Neural cell (in vitro differentiated cells): ENCODE results near the gene VASN. TPM values are rescaled to one million over a fixed set of nuclear protein-coding genes. Genes with fewer than 3 reads are reported as not detected.

Experiments used
- H2AFZ ChIP-seq: fragments of 200-600, 300-800 bp; sonication (generic), shearing (Covaris generic); 2 replicates; pipeline ENCODE4 v1.6.0; 2014; ENCODE audit warnings: low read depth, mild to moderate bottlenecking, antibody characterized with exemption, low read length, moderate library complexity
- H3F3A ChIP-seq: fragments of 200-600 bp; shearing (Covaris generic); 2 replicates; pipeline ENCODE4 v1.6.1; 2016; ENCODE audit warnings: mild to moderate bottlenecking, moderate library complexity, mixed read lengths, antibody characterized with exemption, low read length; ENCODE audit not compliant: insufficient read depth, poor library complexity, severe bottlenecking
- H3K27ac ChIP-seq: fragments of 200-600, 300-800 bp; sonication (generic), shearing (Covaris generic); 2 replicates; pipeline ENCODE4 v1.5.1; 2014; ENCODE audit warnings: mild to moderate bottlenecking, low read length, moderate library complexity
- H3K27me3 ChIP-seq: fragments of 300-800, 200-600 bp; sonication (generic), shearing (Covaris generic); 2 replicates; pipeline ENCODE4 v1.6.0; 2014; ENCODE audit warnings: mild to moderate bottlenecking, low read depth, low read length, moderate library complexity; ENCODE audit not compliant: insufficient read depth
- H3K36me3 ChIP-seq: fragments of 300-800, 200-600 bp; sonication (generic), shearing (Covaris generic); 2 replicates; pipeline ENCODE4 v1.5.1; 2014; ENCODE audit warnings: mild to moderate bottlenecking, antibody characterized with exemption, low read length, moderate library complexity; ENCODE audit not compliant: insufficient read depth
- H3K4me2 ChIP-seq: fragments of 300-800, 200-600 bp; sonication (generic), shearing (Covaris generic); 2 replicates; pipeline ENCODE4 v1.6.0; 2014; ENCODE audit warnings: mild to moderate bottlenecking, low read length
- H3K4me3 ChIP-seq: fragments of 300-800, 200-600 bp; sonication (generic), shearing (Covaris generic); 2 replicates; pipeline ENCODE4 v1.5.1; 2014; ENCODE audit warnings: mild to moderate bottlenecking, low read length, moderate library complexity
- H3K79me2 ChIP-seq: fragments of 200-600 bp; shearing (Covaris generic); replicated peaks from 2 replicates; pipeline ENCODE4 v1.6.0; 2014; ENCODE audit warnings: mild to moderate bottlenecking, low read length, moderate library complexity; ENCODE audit not compliant: insufficient read depth
- H3K9ac ChIP-seq: fragments of 300-800, 200-600 bp; sonication (generic), shearing (Covaris generic); 2 replicates; pipeline ENCODE4 v1.6.1; 2016; ENCODE audit warnings: mild to moderate bottlenecking, low read length, mixed read lengths
- H3K9me2 ChIP-seq: fragments of 200-600 bp; shearing (Covaris generic); 2 replicates; pipeline ENCODE4 v1.6.1; 2016; ENCODE audit warnings: mild to moderate bottlenecking, low read length, mixed read lengths; ENCODE audit not compliant: insufficient read depth
- H3K9me3 ChIP-seq: fragments of 200-600, 300-800 bp; sonication (generic), shearing (Covaris generic); 2 replicates; pipeline ENCODE4 v1.6.1; 2016; ENCODE audit warnings: mild to moderate bottlenecking, mixed run types, low read length, moderate library complexity, mixed read lengths
- H4K20me1 ChIP-seq: fragments of 200-600 bp; shearing (Covaris generic); 2 replicates; pipeline ENCODE4 v1.6.1; 2016; ENCODE audit warnings: mild to moderate bottlenecking, mixed run types; ENCODE audit not compliant: insufficient read depth
- EP300 ChIP-seq: fragments of 450-650 bp; conservative IDR thresholded peaks from 2 replicates; pipeline ENCODE4 v1.6.1; 2014; ENCODE audit warnings: antibody characterized with exemption, mild to moderate bottlenecking, moderate library complexity; ENCODE audit not compliant: poor library complexity, severe bottlenecking
- EZH2 ChIP-seq: fragments of 200-600, 300-800 bp; shearing (Covaris generic), sonication (generic); IDR thresholded peaks from 2 replicates; pipeline ENCODE4 v1.6.1; 2014; ENCODE audit warnings: antibody characterized with exemption, low read length, borderline replicate concordance, mild to moderate bottlenecking; ENCODE audit not compliant: insufficient read depth, poor library complexity, severe bottlenecking
- MXI1 ChIP-seq: fragments of 450-650 bp; conservative IDR thresholded peaks from 2 replicates; pipeline ENCODE4 v1.6.1; 2014; ENCODE audit warnings: antibody characterized with exemption, mild to moderate bottlenecking; ENCODE audit not compliant: poor library complexity, severe bottlenecking
- POLR2AphosphoS5 ChIP-seq: IDR thresholded peaks from 2 replicates; pipeline ENCODE4 v1.6.1; 2012
- RAD21 ChIP-seq: fragments of 450-650 bp; conservative IDR thresholded peaks from 2 replicates; pipeline ENCODE4 v1.6.1; 2014; ENCODE audit warnings: antibody characterized with exemption, mild to moderate bottlenecking, moderate library complexity
- SMC3 ChIP-seq: fragments of 450-650 bp; conservative IDR thresholded peaks from 2 replicates; pipeline ENCODE4 v1.6.1; 2014; ENCODE audit warnings: antibody characterized with exemption, mild to moderate bottlenecking, moderate library complexity; ENCODE audit not compliant: poor library complexity
- TAF1 ChIP-seq: IDR thresholded peaks from 2 replicates; pipeline ENCODE4 v1.6.1; 2012; ENCODE audit warnings: low read depth
- polyA plus RNA-seq: library from polyadenylated mRNA; depleted of rRNA; stranded (reverse); fragments of >200 nt; gene quantifications from 2 replicates; pipeline ENCODE4 v1.2.3, GENCODE V29; 2014
- TF ChIP-seq, protein P1 (sequence below): fragments of 450-650 bp; IDR thresholded peaks from 2 replicates; pipeline ENCODE4 v1.5.1; 2014; ENCODE audit warnings: antibody characterized with exemption, mild to moderate bottlenecking, moderate library complexity; ENCODE audit not compliant: poor library complexity, severe bottlenecking
- TF ChIP-seq, protein P2 (sequence below): IDR thresholded peaks from 2 replicates; pipeline ENCODE4 v1.6.1; 2012; ENCODE audit warnings: borderline replicate concordance

Gene VASN
- polyA plus RNA-seq, 1 donor from 2014 or later = 0.57 TPM

DNA sequence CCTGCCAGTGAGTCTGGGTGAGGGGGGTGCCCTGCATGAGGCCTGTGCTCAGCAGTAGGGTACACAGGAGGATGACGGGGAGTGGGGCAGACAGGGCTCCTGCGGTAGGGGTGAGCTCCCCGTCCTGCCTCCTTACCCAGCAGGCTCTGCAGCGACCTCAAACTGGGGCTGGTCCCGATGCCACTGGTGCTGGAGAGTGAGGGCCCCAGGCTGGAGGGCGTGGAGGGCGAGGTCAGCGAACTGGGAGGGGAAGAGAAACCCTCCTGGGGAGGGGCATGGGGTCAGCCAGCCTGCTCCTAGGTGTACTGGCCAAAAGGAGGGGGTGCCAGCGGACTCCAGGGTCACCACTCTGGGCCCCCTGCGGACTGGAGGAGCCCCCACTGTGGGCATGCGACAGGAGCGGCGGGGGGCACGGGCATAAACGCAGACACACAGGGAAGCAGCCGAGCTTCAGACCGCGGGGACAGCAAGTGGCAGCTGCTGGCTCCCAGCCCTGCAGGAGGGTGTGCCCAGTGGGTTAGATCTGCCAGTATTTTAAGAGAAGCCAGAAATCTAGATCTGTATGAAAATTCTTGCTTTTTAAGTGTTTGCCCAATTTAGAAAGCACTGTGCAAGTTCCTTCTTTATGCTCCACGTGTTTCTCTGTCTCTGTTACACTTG is 9.0 kb upstream of the VASN start:
- Histone ChIP-seq H3K4me2 (no peak overlapping the region), H4K20me1 (no peaks in the 10 kb centered on the region), H3K36me3 (no peaks in the 10 kb centered on the region), H2AFZ (no peak overlapping the region), H3K9ac (no peak overlapping the region), H3K27me3 (no peaks in the 10 kb centered on the region), H3K4me3 (no peak overlapping the region), H3K9me2 (no peaks in the 10 kb centered on the region), H3K27ac (no peak overlapping the region), H3K9me3 (no peaks in the 10 kb centered on the region), H3K79me2 (no peaks in the 10 kb centered on the region), H3F3A (no peaks in the 10 kb centered on the region)
- no peak for TF ChIP-seq RAD21
- TF ChIP-seq, protein P1, sequence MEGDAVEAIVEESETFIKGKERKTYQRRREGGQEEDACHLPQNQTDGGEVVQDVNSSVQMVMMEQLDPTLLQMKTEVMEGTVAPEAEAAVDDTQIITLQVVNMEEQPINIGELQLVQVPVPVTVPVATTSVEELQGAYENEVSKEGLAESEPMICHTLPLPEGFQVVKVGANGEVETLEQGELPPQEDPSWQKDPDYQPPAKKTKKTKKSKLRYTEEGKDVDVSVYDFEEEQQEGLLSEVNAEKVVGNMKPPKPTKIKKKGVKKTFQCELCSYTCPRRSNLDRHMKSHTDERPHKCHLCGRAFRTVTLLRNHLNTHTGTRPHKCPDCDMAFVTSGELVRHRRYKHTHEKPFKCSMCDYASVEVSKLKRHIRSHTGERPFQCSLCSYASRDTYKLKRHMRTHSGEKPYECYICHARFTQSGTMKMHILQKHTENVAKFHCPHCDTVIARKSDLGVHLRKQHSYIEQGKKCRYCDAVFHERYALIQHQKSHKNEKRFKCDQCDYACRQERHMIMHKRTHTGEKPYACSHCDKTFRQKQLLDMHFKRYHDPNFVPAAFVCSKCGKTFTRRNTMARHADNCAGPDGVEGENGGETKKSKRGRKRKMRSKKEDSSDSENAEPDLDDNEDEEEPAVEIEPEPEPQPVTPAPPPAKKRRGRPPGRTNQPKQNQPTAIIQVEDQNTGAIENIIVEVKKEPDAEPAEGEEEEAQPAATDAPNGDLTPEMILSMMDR = no peak
- no peak for TF ChIP-seq POLR2AphosphoS5
- TF ChIP-seq EP300 = no peak
- TF ChIP-seq TAF1 = no peak
- TF ChIP-seq, protein P2, sequence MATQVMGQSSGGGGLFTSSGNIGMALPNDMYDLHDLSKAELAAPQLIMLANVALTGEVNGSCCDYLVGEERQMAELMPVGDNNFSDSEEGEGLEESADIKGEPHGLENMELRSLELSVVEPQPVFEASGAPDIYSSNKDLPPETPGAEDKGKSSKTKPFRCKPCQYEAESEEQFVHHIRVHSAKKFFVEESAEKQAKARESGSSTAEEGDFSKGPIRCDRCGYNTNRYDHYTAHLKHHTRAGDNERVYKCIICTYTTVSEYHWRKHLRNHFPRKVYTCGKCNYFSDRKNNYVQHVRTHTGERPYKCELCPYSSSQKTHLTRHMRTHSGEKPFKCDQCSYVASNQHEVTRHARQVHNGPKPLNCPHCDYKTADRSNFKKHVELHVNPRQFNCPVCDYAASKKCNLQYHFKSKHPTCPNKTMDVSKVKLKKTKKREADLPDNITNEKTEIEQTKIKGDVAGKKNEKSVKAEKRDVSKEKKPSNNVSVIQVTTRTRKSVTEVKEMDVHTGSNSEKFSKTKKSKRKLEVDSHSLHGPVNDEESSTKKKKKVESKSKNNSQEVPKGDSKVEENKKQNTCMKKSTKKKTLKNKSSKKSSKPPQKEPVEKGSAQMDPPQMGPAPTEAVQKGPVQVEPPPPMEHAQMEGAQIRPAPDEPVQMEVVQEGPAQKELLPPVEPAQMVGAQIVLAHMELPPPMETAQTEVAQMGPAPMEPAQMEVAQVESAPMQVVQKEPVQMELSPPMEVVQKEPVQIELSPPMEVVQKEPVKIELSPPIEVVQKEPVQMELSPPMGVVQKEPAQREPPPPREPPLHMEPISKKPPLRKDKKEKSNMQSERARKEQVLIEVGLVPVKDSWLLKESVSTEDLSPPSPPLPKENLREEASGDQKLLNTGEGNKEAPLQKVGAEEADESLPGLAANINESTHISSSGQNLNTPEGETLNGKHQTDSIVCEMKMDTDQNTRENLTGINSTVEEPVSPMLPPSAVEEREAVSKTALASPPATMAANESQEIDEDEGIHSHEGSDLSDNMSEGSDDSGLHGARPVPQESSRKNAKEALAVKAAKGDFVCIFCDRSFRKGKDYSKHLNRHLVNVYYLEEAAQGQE = no peak
- TF ChIP-seq MXI1 = no peak
- TF ChIP-seq SMC3 = no peak
- no peak for TF ChIP-seq EZH2

DNA sequence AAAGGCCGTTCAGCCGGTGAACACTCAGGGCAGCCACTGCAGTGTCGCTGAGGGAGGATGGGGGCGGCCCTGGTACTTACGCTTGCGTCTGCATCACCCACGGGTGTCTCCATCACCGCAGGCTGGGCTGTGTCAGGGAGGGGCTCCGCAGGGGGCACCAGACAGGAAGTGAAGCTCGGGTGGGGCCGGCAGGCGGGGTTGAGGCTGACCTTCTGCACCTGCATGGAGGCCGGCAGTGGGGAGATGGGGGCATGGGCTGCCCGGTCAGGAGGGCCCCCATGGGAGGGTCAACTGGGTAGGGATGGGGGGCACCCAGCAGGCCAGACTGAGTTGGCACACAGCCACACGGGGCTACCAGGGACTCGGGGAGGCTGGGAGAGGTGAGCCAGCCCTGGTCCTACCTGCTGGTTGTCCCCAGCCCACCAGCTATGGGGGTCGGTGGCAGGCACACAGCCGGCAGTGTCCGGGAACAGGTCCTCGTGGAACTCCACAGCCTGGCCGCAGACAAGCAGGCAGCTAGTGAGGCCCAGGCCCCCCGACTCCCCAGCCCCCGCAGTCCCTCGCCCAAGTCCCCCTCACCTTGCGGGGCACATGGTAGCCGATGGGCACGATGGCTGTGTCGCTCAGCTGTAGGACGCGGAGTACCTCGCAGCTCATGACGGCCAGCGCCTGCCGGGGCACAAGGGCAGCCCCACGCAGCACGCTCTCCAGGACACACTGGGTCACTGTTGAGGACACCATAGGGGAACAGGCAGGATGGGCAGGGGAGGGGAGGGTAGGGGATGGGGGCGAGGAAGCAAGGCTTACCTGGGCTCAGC is 7.2 kb upstream of the VASN start:
- Histone ChIP-seq H4K20me1 (no peaks in the 10 kb centered on the region), H2AFZ (no peak overlapping the region), H3K36me3 (no peaks in the 10 kb centered on the region), H3K4me2 (no peak overlapping the region), H3K9ac (no peak overlapping the region), H3F3A (no peaks in the 10 kb centered on the region), H3K4me3 (no peak overlapping the region), H3K27ac (no peak overlapping the region), H3K9me2 (no peaks in the 10 kb centered on the region), H3K27me3 (no peaks in the 10 kb centered on the region), H3K79me2 (no peaks in the 10 kb centered on the region), H3K9me3 (no peaks in the 10 kb centered on the region)
- TF ChIP-seq SMC3 = no peak
- TF ChIP-seq POLR2AphosphoS5 = no peak
- no peak for TF ChIP-seq EP300
- no peak for TF ChIP-seq RAD21
- TF ChIP-seq EZH2 = no peak
- no peak for TF ChIP-seq MXI1
- TF ChIP-seq, protein P2 = no peak
- TF ChIP-seq, protein P1 = no peak
- no peak for TF ChIP-seq TAF1
